K562 (cell line): ENCODE results near the gene PDE11A. TPM values are rescaled to one million over a fixed set of nuclear protein-coding genes. Genes with fewer than 3 reads are reported as not detected.
A peak's percentile ranks its signal among the peaks of the same experiment; 100 is the strongest.

Source experiments
- ELF1 ChIP-seq: fragments of 200-800 bp; sonication (Bioruptor generic); IDR thresholded peaks from 2 replicates; pipeline ENCODE4 v1.6.1; 2016; ENCODE audit warnings: missing genetic modification characterization, missing compliant biosample characterization
- FOSL1 ChIP-seq: fragments of 200-800 bp; sonication (Bioruptor generic); conservative IDR thresholded peaks from 2 replicates; pipeline ENCODE4 v1.6.1; 2016; ENCODE audit warnings: missing genetic modification characterization, missing compliant biosample characterization
- RBM22 ChIP-seq: fragments of 200-400 bp; formaldehyde crosslinking; IDR thresholded peaks from 2 replicates; pipeline ENCODE4 v1.6.1; 2018; ENCODE audit warnings: low read length, low read depth; ENCODE audit not compliant: poor library complexity, severe bottlenecking
- RCOR1 ChIP-seq, 2 experiments: IDR thresholded peaks; 2 replicates each; pipeline ENCODE4 v1.6.1; 2012; ENCODE audit warnings: low read depth in 2 of 2, low read length in 2 of 2, borderline replicate concordance in 1 of 2, improper control_type of control experiment in 1 of 2
- RERE ChIP-seq: sonication (generic); formaldehyde crosslinking; IDR thresholded peaks from 2 replicates; pipeline ENCODE4 v1.8.0; 2023; ENCODE audit warnings: missing genetic modification reagents, mild to moderate bottlenecking, borderline replicate concordance
- RFX7 ChIP-seq: fragments of 250-450 bp; sonication (Bioruptor Pico); IDR thresholded peaks from 2 replicates; pipeline ENCODE4 v1.5.1; 2021; ENCODE audit warnings: mild to moderate bottlenecking
- RUNX1 ChIP-seq: sonication (generic); IDR thresholded peaks from 2 replicates; pipeline ENCODE4 v1.6.1; 2016; ENCODE audit warnings: antibody characterized with exemption, low read depth
- SP1 ChIP-seq: sonication (generic); formaldehyde crosslinking; IDR thresholded peaks from 2 replicates; pipeline ENCODE4 v1.8.1; 2022; ENCODE audit warnings: mild to moderate bottlenecking, missing genetic modification reagents
- TEAD4 ChIP-seq, 2 experiments: sonication (generic) in 1 of 2; formaldehyde crosslinking in 1 of 2; IDR thresholded peaks; 2 replicates each; pipeline versions ENCODE4 v1.6.1 to v1.8.0; 2012 to 2022; ENCODE audit warnings: borderline replicate concordance in 1 of 2, inconsistent platforms in 1 of 2, low read length in 1 of 2, mild to moderate bottlenecking in 1 of 2, missing genetic modification reagents in 1 of 2
- ZFP1 ChIP-seq: fragments of 450-650 bp; formaldehyde crosslinking; IDR thresholded peaks from 2 replicates; pipeline ENCODE4 v1.4.0; 2020; ENCODE audit warnings: mild to moderate bottlenecking, mixed read lengths
- ZNF830 ChIP-seq: fragments of 250-450 bp; sonication (Bioruptor Pico); IDR thresholded peaks from 2 replicates; pipeline ENCODE4 v1.5.0; 2021; ENCODE audit warnings: mild to moderate bottlenecking
- polyA plus RNA-seq, 8 experiments: library from polyadenylated mRNA; depleted of rRNA in 4 of 8; stranded (reverse) in 5 of 8; unstranded in 3 of 8; fragments of >200 nt; fragmentation: Nextera tagmentation in 2 of 8; fragmentation: Illumina TruSeq in 1 of 8; extraction: Ambion mirVana in 2 of 8; extraction: Trizol in 1 of 8; gene quantifications; 2 replicates each; pipeline versions ENCODE4 v1.2.1 to v1.2.3, GENCODE V29; 2011 to 2014; ENCODE audit warnings: inconsistent platforms in 1 of 8, missing spikeins in 1 of 8
- total RNA-seq, 7 experiments: library from RNA; depleted of rRNA in 6 of 7; stranded (reverse); fragments of >200 nt in 6 of 7; fragmentation: Illumina TruSeq in 2 of 7; extraction: Trizol in 2 of 7; gene quantifications; 2 replicates each; pipeline versions ENCODE4 v1.2.1 to v1.2.3, GENCODE V29; 2011 to 2021; ENCODE audit warnings: low replicate concordance in 1 of 7
- TF ChIP-seq, protein P1 (sequence below): sonication (generic); formaldehyde crosslinking; IDR thresholded peaks from 2 replicates; pipeline ENCODE4 v1.8.1; 2023; ENCODE audit warnings: mild to moderate bottlenecking, missing genetic modification reagents
- TF ChIP-seq, protein P2 (sequence below): fragments of 250-450 bp; sonication (Bioruptor Pico); IDR thresholded peaks from 2 replicates; pipeline ENCODE4 v1.4.0; 2020

The PDE11A gene
- total and polyA plus RNA-seq, 9 of the 15 experiments (the other 6 are each of a cell fraction or from before 2014, with no cell fraction given), result 3.2 to 22.1 (median 5.7) TPM

DNA sequence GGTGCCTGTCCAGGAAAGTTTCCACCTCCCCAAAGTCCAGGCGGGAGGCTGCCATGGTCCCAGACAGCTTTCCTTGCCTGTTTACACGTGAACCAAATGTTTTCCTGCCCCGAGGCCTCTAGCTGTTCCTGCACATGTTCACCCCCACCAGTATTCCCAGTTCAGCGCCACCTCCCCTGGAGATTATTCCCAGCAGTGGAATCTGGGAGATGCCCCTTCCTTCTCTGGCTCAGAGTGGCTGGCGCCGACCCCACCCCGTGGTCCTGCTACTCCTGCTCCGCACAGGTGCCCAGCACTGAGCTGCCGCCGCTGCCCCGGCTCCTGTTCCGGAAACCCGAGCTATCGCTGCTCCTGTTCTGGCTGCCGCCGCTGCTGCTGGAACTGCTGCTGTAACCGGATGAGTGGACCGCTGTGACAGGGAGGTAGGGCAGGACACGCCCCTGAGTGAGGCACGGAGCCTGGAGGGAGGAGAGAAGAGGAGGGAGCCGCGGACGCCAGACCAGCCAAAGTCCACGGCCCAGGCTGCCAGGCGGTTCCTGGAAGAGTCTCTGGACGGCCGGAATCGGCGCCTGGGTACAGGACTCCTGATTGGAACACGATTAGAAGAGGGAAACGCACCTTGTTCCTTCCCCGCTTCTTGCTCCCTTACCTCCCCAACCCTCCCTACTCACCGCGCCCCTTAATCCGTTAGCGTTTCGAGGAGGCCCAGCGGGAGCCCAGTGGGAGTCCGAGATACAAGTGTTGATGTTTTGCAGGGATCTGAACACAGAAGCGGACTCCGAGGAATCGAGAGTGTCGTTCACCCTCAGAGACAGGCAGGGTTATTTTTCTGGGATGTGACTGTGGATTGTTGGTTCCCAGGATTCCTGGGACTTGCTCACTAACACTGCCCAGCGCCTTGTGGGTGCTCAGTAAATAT lies at the start of gene PDE11A (continued):
- TF ChIP-seq RERE (CRISPR knock-in tag) (no peak), RBM22 (no peak), SP1 (CRISPR knock-in tag) (peak; percentile 55; the same call in 1 of the 2 replicates), FOSL1 (peak; percentile 68; the same call in 1 of the 2 replicates), ZFP1 (CRISPR knock-in tag) (no peak; the same call in 1 of the 2 replicates), TEAD4 (IDR thresholded peaks at IDR 0.05; ENCODE audit: low read length) (peak; percentile 35; the same call in 1 of the 2 replicates), TEAD4 (CRISPR knock-in tag; IDR thresholded peaks at IDR 0.05; ENCODE audit: borderline replicate concordance) (no peak), ELF1 (peak; percentile 75), RFX7 (CRISPR knock-in tag) (no peak), RCOR1 (IDR thresholded peaks at IDR 0.05; ENCODE audit: borderline replicate concordance in 1 of 2, low read depth in 2 of 2, low read length in 2 of 2) (peak in 1 of 2 experiments; percentile 79; a peak in 2 of 4 replicates), RUNX1 (no peak), ZNF830 (CRISPR knock-in tag) (0 out of 2 replicates have a peak, but pooled peaks have one; percentile 35)
- TF ChIP-seq, protein P1, sequence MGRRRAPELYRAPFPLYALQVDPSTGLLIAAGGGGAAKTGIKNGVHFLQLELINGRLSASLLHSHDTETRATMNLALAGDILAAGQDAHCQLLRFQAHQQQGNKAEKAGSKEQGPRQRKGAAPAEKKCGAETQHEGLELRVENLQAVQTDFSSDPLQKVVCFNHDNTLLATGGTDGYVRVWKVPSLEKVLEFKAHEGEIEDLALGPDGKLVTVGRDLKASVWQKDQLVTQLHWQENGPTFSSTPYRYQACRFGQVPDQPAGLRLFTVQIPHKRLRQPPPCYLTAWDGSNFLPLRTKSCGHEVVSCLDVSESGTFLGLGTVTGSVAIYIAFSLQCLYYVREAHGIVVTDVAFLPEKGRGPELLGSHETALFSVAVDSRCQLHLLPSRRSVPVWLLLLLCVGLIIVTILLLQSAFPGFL (CRISPR knock-in tag), result no peak
- TF ChIP-seq, protein P2, sequence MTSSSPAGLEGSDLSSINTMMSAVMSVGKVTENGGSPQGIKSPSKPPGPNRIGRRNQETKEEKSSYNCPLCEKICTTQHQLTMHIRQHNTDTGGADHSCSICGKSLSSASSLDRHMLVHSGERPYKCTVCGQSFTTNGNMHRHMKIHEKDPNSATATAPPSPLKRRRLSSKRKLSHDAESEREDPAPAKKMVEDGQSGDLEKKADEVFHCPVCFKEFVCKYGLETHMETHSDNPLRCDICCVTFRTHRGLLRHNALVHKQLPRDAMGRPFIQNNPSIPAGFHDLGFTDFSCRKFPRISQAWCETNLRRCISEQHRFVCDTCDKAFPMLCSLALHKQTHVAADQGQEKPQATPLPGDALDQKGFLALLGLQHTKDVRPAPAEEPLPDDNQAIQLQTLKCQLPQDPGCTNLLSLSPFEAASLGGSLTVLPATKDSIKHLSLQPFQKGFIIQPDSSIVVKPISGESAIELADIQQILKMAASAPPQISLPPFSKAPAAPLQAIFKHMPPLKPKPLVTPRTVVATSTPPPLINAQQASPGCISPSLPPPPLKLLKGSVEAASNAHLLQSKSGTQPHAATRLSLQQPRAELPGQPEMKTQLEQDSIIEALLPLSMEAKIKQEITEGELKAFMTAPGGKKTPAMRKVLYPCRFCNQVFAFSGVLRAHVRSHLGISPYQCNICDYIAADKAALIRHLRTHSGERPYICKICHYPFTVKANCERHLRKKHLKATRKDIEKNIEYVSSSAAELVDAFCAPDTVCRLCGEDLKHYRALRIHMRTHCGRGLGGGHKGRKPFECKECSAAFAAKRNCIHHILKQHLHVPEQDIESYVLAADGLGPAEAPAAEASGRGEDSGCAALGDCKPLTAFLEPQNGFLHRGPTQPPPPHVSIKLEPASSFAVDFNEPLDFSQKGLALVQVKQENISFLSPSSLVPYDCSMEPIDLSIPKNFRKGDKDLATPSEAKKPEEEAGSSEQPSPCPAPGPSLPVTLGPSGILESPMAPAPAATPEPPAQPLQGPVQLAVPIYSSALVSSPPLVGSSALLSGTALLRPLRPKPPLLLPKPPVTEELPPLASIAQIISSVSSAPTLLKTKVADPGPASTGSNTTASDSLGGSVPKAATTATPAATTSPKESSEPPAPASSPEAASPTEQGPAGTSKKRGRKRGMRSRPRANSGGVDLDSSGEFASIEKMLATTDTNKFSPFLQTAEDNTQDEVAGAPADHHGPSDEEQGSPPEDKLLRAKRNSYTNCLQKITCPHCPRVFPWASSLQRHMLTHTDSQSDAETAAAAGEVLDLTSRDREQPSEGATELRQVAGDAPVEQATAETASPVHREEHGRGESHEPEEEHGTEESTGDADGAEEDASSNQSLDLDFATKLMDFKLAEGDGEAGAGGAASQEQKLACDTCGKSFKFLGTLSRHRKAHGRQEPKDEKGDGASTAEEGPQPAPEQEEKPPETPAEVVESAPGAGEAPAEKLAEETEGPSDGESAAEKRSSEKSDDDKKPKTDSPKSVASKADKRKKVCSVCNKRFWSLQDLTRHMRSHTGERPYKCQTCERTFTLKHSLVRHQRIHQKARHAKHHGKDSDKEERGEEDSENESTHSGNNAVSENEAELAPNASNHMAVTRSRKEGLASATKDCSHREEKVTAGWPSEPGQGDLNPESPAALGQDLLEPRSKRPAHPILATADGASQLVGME, result peak; percentile 87
